ENCODE results near the gene VAV2. TPM values are rescaled to one million over a fixed set of nuclear protein-coding genes. Genes with fewer than 3 reads are reported as not detected.
A peak's percentile ranks its signal among the peaks of the same experiment; 100 is the strongest.

VAV2 gene
- total and polyA plus RNA-seq, 8 donors, result 25.3 to 44.1 (median 35.5) TPM

DNA sequence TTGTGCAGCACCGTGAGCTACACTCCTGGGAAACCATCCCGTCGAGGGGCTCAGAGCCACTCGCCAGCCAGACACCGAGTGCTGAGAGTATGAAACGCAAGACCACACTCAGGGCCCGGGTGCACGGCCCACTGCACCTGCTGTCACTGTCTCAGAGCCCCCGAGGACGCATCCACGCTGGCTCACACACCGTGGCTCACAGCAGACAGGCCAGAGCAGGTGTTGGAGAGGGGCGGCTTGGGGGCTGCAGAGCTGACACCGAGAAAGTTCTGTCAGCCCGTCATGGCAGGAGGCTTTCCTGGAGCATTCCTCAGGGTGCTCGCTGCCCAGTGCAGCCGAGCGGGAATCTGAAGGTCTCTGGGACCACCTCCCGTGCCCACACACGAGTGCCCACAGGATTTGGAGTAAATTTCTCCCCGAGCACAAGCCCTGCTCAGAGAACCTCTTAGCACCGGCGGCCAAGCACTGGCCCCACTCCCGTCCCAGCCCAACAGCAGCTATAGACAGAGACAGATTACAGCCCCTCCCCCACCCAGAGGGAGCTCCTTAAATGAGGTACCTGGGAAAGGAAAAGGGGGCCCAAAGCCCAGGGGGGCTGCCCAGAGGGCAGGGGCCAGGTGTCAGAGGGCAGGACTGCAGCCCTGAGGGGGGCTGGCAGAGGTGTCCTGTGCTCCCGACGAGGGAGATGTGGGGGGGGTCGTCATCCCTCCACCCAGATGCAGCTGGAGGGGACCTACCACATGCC lies 197.9 kb downstream of the VAV2 start:
- DNase-seq (no peak), ATAC-seq (no peak)
- Histone ChIP-seq H3K9me3 (no peaks in the 10 kb centered on the region), H3K4me3 (no peak overlapping the region), H3K27ac (no peak overlapping the region), H3K4me1 (peaks cover 4 to 19% of the 10 kb centered on the region in 2 donors), H3K27me3 (no peaks in the 10 kb centered on the region), H3K36me3 (peaks cover 0 to 16% of the 10 kb centered on the region in 2 donors)
- TF ChIP-seq, protein P1, sequence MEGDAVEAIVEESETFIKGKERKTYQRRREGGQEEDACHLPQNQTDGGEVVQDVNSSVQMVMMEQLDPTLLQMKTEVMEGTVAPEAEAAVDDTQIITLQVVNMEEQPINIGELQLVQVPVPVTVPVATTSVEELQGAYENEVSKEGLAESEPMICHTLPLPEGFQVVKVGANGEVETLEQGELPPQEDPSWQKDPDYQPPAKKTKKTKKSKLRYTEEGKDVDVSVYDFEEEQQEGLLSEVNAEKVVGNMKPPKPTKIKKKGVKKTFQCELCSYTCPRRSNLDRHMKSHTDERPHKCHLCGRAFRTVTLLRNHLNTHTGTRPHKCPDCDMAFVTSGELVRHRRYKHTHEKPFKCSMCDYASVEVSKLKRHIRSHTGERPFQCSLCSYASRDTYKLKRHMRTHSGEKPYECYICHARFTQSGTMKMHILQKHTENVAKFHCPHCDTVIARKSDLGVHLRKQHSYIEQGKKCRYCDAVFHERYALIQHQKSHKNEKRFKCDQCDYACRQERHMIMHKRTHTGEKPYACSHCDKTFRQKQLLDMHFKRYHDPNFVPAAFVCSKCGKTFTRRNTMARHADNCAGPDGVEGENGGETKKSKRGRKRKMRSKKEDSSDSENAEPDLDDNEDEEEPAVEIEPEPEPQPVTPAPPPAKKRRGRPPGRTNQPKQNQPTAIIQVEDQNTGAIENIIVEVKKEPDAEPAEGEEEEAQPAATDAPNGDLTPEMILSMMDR (IDR thresholded peaks at IDR 0.05), result no peak
- intact Hi-C loops (cut with DNase I), result loop anchor here (5.0 to 10.0 kb wide), 2 partner anchors 201 to 203 kb away; partner anchors contain the start of gene VAV2 (in 1 of the 2)

DNA sequence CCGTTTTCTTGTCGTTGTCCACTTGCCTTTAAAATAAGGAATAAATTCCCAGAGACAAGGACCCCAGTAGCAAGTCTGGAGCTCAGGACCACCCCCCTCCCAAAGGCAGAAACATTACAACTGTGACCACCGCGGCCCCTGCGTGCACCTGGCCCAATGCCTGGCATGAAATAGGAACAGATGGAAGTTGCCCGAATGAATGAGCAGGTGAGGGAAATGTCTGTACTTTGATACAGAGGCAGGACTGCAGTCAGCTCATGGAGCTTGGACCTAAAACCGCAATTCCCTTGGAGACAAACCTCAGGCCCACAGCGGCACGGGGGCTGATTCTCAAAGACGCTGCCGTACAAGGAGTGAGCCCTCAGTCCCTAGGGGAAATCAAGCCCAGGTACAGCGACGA lies 198.7 kb downstream of the VAV2 start:
- Histone ChIP-seq H3K36me3 (peaks cover 0 to 16% of the 10 kb centered on the region in 2 donors), H3K4me3 (no peak overlapping the region), H3K4me1 (peaks cover 4 to 26% of the 10 kb centered on the region in 2 donors), H3K9me3 (no peaks in the 10 kb centered on the region), H3K27me3 (no peaks in the 10 kb centered on the region), H3K27ac (no peak overlapping the region)
- DNase-seq (no peak), ATAC-seq (no peak)
- intact Hi-C loops (cut with DNase I), result loop anchor here (5.0 to 10.0 kb wide), 2 partner anchors 201 to 204 kb away; partner anchors contain the start of gene VAV2 (in 1 of the 2)
- TF ChIP-seq, protein P1 (IDR thresholded peaks at IDR 0.05), result no peak

DNA sequence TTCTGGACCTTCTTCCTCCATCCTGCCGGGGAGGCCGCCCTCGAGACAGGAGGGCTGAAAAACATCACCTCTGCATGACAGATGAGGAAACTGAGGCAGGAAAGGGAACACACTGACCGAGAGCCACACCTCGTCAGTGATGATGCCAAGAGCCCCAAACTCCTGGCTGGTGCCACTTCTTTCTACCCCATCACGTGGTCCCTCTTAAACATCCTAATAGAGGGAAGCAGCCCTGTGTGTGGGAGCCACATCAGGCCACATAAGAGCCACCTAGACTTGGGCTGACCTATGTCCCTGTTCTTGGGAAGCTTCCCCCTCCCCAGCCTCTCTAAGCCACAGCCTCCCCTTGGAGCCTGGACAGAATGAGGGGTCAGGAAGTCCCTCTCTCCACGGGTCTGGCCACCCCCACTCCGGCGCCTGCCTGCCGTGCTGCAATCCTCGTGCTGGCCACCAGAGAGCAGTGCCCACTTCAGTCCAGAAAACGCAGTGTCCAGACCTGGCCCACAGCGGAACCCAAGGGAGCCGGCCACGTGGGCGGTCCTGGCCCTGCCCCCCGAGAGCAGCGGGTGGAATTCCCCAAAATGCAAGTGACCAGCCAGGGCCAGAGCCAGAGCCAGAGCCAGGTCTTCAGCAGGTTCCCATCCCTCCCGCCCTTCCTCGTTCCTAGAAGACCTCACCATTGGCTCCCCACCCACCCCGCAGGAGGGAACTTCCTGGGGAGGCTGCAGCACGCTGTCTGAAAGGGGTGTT lies 199.2 kb downstream of the VAV2 start:
- H3K4me3 ChIP-seq, result no peak overlapping the region

DNA sequence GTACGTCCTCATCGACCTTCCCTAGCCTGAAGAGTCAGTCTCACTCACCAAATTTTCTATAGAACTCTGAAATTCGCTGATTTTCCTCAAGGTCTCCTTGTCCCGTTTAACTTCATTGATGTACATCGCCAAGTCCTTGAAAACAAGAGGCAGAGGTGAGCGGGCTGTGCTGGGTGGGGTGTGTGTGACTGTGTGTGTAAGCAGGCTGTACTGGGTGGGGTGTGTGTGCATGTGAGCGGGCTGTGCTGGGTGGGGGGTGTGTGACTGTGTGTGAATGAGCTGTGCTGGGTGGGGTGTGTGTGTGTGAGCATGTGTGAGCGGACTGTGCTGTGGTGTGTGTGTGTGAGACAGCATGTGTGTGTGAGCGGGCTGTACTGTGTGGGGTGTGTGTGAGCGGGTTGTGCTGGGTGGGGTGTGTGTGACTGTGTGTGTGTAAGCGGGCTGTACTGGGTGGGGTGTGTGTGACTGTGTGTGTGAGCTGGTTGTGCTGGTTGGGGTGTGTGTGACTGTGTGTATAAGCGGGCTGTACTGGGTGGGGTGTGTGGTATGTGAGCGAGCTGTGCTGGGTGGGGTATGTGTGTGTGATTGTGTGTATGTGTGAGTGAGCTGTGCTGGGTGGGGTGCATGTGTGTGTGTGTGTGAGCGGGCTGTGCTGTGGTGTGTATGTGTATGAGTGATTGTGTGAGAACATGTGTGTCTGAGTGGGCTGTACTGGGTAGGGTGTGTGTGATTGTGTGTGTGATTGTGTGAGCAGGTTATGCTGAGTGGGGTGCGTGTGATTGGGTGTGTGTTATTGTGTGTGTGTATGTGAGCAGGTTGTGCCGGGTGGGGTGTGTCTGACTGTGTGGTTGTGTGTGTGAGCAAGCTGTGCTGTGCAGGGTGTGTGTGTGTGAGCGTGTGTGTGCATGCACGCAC lies 200.1 kb downstream of the VAV2 start:
- intact Hi-C loops (cut with DNase I), result loop anchor here (5.0 to 10.0 kb wide), 2 partner anchors 203 to 205 kb away; partner anchors contain the start of gene VAV2 (in 1 of the 2)
- Histone ChIP-seq H3K9me3 (no peaks in the 10 kb centered on the region), H3K4me1 (peaks cover 4 to 40% of the 10 kb centered on the region in 2 donors), H3K4me3 (no peak overlapping the region), H3K27me3 (no peaks in the 10 kb centered on the region), H3K36me3 (peaks cover 0 to 11% of the 10 kb centered on the region in 2 donors), H3K27ac (no peak overlapping the region)
- no peak for DNase-seq
- TF ChIP-seq, protein P1 (IDR thresholded peaks at IDR 0.05), result no peak
- ATAC-seq, result no peak

More for the DNA sequence above, 199.2 kb downstream of the VAV2 start:
- Histone ChIP-seq H3K9me3 (no peaks in the 10 kb centered on the region), H3K27me3 (no peaks in the 10 kb centered on the region), H3K4me1 (peaks cover 4 to 32% of the 10 kb centered on the region in 2 donors), H3K36me3 (peaks cover 0 to 11% of the 10 kb centered on the region in 2 donors), H3K27ac (no peak overlapping the region)
- ATAC-seq (peak; percentile 90), DNase-seq (peak; percentile 62 to 92 (median 79))
- TF ChIP-seq, protein P1 (IDR thresholded peaks at IDR 0.05), result peak; percentile 92 to 96
- intact Hi-C loops (cut with DNase I), result loop anchor here (5.0 to 10.0 kb wide), 2 partner anchors 202 to 204 kb away; partner anchors contain the start of gene VAV2 (in 1 of the 2)

All from left lung (tissue), 10 donors.